GM19193 (cell line): ENCODE results near the gene ZNF654.

ENCODE experiments used
- POLR2A ChIP-seq: IDR thresholded peaks from 4 replicates; pipeline ENCODE4 v1.6.1; 2011; ENCODE audit not compliant: insufficient read depth, insufficient read length; ENCODE audit errors: extremely low read depth

The ZNF654 gene

GRCh38 chr3:88046766-88047165, 12.3 kb upstream of the ZNF654 start:
- no peak for TF ChIP-seq POLR2A

GRCh38 chr3:88057630-88058305, 1.3 kb upstream of the ZNF654 start:
- TF ChIP-seq POLR2A, result no peak

- no peak for TF ChIP-seq POLR2A
These were observed 812 bp upstream of the ZNF654 start for GRCh38 chr3:88058306-88058580.

- no peak for TF ChIP-seq POLR2A
These were observed 520 bp downstream of the ZNF654 start for GRCh38 chr3:88059380-88060170.

GRCh38 chr3:88061746-88062145, 2.7 kb downstream of the ZNF654 start:
- TF ChIP-seq POLR2A, result no peak

GRCh38 chr3:88075072-88075471, 16.0 kb downstream of the ZNF654 start:
- no peak for TF ChIP-seq POLR2A

- no peak for TF ChIP-seq POLR2A
These were observed 16.4 kb downstream of the ZNF654 start for GRCh38 chr3:88075497-88075896.

- no peak for TF ChIP-seq POLR2A
These were observed 17.7 kb downstream of the ZNF654 start for GRCh38 chr3:88076712-88077111.

GRCh38 chr3:88078932-88079331, 19.9 kb downstream of the ZNF654 start:
- TF ChIP-seq POLR2A, result no peak

- no peak for TF ChIP-seq POLR2A
These were observed 23.8 kb downstream of the ZNF654 start for GRCh38 chr3:88082854-88083253.

- TF ChIP-seq POLR2A, result no peak
These were observed 25.0 kb downstream of the ZNF654 start for GRCh38 chr3:88084097-88084501.

- TF ChIP-seq POLR2A, result no peak
These were observed 31.6 kb downstream of the ZNF654 start for GRCh38 chr3:88090681-88091080.

GRCh38 chr3:88092270-88092669, 33.2 kb downstream of the ZNF654 start:
- TF ChIP-seq POLR2A, result no peak

- TF ChIP-seq POLR2A, result no peak
These were observed 34.2 kb downstream of the ZNF654 start for GRCh38 chr3:88093266-88093665.

- TF ChIP-seq POLR2A, result no peak
These were observed 42.1 kb downstream of the ZNF654 start for GRCh38 chr3:88101142-88101541.

GRCh38 chr3:88105325-88105724, 46.3 kb downstream of the ZNF654 start:
- no peak for TF ChIP-seq POLR2A
